DMS153 treated with DMSO at 0.1 percent for 48 hours (cell line): ENCODE data around the gene NT5C3A.
"Not testable (repeated sequence)": the region's sequence is repeated elsewhere in the genome, so short reads cannot be mapped to it uniquely, and the experiment has no call there.

Source experiments
- DNase-seq: peaks from one replicate; lab custom pipeline; 2025; ENCODE audit not compliant: unreplicated experiment; lab: John Stamatoyannopoulos, UW

The NT5C3A gene

DNA sequence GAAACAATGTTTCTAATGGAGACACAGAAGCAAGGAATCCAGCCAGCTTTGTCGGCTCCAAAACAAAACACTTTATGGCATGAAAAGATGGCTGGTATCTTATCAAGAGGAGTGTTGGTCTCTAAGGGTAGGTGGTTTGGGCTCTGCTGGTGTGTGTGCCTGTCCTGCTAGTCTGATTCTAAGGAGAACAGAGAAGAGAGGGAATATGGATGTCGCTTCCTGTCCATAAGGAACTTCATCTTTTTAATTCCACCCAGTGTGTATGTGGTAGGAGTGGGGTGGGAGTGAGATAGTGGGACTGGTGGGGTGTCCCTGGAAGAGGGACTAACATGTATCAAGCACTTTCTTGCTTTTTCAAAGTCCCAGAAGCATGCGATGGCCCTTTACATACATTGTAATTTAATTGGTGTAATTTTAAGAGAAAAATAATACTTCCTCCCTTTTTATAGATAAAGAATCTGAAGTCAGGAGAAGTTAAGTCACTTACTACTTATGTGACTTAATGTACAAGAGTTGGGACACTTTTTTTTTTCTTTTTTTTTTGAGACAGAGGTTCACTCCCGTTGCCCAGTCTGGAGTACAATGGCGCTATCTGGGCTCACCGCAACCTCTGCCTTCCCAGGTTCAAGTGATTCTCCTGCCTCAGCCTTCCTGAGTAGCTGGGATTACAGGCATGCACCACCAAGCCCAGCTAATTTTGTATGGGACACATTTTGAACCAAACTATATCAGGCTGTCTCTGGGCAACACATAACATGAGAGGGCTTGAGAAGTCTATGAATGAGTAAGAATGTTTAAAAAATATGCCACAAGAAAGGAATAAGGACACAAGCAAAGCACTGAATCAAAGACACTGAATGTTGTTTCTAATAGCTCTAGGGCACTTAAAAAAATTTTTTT lies 18.8 kb downstream of the NT5C3A start:
- DNase-seq = no peak

DNA sequence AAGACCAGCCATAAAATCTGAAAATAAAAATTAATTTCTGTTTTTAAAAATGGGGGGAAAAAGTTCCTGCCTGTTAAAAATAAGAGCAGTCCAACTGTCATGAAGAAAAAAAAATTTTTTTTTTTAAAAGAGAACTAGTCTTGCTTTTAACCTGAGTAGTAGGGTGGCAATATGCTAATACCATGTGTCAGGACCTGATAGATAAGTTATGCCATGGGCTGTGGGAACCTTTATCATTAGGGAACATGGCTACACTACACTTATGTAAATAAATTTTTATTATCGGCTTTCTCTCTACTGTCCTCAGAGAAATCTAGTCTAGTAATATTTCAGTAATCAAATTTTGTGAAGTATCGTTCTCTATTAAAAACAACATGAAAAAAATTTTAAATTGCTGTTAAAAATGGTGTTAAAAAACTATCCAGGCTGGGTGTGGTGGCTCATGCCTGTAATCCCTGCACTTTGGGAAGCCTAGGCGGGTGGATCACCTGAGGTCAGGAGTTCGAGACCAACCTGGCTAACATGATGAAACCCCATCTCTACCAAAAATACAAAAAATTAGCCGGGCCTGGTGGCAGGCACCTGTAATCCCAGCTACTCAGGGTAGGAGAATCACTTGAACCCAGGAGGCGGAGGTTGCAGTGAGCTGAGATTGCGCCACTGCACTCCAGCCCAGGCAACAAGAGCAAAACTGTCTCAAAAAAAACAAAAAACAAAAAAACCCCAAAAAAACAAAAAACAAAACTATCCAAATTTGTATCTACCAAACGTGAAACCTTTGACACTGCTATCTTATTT lies 20.7 kb downstream of the NT5C3A start:
- no peak for DNase-seq

DNA sequence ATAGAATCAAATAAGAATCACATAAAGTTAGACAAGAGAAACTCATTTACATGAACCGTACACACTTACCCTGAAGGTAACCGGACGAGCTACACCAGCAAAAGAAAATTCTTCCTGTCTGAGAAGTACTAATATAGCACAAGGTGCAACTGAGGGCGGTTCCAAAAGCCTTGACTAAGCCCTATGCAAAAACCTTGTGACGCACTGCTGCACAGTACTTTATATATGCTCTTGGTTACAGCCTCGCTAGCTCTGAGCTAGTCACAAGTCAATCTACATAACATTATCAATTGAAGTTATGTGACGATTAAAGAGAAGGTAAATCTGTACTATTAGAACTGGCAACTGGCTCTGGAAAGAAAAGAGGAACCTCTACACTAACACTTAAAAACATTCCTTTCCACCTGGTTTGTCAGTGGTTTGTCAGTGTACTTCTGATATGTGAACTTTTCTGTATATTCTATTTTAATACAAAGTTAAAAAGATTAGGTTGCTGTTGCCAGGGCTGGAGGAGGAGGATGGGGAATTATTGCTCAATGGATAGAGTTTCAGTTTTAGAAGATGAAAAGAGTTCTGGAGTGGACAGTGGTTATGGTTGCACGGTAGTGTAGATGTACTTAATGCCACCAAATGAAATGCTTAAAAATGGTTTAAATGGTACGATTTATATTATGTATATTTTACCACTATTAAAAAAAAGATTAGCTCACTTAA lies 21.6 kb downstream of the NT5C3A start:
- no peak for DNase-seq

DNA sequence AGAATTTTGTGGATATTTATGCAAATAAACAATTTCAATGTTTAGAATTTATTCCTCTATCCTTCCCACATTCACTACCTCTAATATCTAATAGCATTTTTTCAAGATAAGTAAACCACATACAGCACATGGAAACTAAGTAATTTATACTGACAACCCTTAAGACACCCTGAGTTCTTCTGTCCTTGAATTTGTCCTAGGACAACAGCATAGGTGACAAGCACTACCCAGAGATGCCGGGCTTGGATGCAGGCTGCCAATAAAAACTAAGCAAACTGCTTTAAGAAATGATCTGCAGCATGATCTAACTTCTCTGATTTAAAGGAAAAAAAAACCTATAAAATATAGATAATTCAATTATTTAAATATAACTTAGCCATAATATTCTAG lies 22.7 kb downstream of the NT5C3A start:
- DNase-seq = no peak

DNA sequence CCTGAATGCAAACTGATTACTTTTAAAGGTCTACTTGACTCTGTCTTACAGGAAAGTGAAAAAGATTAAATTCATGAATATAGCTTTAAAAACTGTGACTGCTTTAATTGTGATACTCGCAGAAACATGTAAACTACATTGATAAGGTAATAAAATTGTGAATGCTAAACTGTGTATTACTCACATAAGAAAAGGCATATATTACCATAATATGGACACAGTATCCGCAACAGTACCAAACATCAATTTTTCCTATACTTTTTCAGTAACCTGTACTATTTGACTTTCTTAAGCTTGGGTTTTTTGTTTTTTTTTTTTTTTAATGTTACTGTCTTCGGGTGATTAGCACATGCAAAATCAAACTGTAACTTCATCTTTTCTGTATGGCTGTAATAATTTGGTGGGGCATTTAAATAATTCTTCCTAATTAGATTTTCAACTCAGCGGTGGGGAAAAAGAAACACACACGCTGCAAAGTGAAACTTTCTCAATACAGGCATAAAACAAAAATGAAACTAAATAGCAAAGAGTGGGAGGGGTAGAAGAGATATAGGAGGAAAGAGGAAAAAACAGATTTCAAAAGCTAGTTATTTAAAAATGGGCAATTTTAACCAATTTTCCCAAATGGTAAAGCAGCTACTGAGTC lies 23.2 kb downstream of the NT5C3A start:
- no peak for DNase-seq

DNA sequence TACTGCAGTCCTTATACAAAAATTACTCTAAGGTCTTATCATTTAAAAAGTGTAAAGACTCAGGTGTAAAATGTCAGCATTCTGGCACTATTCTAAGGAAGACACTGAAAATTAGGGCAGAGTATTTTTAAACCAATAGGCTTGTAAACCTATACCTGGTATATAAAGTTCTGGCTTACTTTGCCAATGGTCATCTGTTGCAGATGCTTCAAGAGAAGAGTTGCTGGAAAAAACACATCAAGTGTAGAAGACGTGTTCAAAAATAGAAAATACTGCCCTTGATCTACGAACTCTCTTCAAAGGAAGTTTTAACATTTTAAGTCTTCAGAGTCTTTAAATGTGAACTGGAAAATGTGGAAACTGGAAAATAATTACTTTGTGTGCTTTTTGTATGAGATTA lies 23.9 kb downstream of the NT5C3A start:
- no peak for DNase-seq

DNA sequence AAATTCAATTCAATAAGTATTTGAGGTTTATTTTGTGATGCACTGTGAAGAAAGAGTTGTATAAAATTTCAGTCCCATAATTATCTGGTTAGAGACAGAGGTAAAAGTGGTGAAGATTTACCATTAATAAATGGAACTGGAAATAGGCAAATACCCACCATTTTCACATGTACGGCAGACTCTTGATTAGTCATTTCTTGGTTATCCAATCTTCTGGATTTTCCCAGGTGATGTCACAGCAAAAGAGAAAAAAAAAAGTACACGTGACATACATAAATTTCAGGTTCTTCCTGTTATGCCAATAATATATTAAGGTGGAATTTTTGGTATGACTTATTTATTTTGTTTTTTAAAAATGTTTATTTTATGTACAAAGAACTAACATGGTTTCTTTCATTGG lies 26.8 kb downstream of the NT5C3A start:
- DNase-seq = no peak

DNA sequence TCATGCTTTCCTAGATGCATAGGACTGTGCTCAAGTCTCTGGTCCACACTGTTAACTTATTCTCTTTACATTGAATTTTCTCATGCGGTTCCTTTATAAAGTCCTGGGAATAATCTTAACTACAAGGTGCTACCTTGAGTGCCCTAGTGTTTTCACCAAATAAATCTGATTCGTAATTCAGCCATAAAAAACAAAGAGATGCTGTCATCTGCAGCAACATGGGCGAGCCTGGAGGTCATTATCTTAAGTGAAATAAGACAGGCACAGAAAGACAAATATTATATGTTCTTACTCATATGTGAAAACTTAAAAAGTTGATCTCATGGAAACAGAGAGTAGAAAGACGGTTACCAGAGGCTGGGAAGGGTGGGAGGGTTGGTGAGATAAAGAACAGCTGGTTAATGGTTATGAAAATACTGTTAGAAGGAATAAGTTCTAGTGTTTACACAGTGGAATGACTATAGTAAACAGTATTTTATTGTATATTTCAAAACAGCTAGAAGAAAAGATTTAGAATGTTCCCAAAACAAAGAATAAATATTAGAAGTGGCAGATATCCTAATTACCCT lies 38.3 kb downstream of the NT5C3A start:
- DNase-seq = no peak

DNA sequence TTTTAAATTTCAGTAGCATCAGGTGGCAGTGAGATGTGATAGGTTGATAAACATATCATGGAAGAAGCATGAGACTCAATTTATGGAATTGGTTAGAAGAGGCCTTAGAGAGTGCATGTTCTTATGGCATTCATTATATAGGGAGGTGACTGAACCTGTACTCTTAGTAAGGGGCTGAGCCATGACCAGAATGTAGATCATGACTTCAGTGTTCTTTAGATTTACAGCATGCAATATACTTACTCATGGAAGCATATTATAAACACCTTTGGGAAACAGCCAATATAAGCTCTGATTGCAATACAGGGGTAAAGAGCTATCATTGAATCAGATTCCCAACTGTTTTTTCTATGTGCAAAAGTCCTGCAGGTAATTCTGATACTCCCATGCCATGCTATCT lies 50.2 kb downstream of the NT5C3A start:
- no peak for DNase-seq

DNA sequence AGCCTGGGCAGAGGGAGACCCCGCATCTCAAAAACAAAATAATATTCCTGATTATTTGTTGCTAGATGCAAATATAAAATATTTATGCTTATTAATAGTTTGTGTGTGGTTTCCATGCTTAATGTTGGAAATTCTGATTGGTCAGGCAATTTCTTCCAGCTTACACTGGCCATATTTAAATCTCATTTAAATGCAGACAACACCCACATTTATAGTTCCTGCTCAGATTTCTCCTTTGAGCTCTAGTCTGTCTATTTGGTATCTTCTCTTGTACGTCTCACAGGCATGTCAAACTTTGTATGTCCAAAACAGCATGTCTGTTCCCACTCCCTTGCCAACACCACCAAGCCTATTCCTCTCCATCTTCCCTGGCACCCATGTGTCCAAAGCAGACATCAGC lies 52.8 kb downstream of the NT5C3A start:
- no peak for DNase-seq

DNA sequence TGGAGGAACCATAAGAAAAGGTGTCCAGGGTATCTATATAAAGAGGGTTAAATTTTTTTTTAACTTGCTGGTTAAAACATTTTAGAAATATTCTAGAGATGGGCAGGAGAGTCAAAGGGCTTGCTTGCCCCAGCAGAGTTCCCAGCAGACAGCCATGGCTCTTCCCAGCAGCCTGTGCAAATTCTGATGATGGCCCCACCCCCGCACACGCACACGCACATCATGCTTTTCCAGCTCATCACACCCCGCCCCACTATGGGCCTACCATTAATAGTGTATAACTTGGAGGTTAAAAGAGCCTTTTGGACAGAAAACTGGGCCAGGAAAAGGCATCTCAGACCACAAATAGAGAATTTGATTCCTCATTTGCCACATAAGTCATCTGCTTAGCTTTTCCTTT lies 56.9 kb downstream of the NT5C3A start:
- not testable (repeated sequence) for DNase-seq

DNA sequence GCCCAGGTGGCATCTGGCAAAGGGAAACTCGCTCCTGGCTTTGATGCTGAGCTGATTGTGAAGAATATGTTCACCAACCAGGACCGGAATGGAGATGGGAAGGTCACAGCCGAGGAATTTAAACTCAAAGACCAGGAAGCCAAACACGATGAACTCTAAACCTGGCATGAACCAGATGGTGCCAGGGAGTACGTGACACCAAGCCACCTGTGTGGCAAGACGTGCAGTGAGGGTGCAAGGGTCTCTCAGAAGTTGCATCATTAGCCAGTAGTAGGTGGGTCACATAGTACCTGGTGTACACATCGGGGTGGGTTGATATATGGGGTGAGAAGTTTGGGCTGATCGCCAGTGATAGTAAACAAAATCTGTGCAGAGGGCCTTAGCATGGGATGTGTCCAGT lies 57.4 kb downstream of the NT5C3A start:
- DNase-seq = not testable (repeated sequence)

DNA sequence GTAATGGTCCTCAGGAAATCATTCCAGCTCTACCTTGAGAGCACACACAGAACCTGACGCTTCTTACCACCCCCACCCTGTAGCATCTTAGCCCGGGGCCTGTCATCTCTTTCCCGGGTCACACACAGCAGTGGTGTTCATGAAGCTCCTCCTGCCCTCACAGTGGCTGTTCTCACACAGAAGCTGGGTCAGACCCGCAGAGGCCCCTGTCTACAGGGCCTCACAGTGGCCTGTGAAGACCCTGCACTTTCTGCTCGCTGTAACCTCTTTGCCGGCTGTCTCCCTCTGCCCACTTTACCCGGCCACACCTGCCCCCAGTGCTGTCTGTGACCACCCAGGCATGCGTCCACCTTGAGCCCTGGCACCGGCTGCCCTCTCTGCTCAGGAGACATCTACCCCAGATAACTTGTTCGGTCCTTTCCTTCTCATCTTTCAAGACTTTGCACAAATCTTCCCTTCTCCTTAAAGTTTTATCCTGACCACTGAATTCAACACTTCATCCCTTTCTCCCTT lies 58.4 kb downstream of the NT5C3A start:
- not testable (repeated sequence) for DNase-seq

DNA sequence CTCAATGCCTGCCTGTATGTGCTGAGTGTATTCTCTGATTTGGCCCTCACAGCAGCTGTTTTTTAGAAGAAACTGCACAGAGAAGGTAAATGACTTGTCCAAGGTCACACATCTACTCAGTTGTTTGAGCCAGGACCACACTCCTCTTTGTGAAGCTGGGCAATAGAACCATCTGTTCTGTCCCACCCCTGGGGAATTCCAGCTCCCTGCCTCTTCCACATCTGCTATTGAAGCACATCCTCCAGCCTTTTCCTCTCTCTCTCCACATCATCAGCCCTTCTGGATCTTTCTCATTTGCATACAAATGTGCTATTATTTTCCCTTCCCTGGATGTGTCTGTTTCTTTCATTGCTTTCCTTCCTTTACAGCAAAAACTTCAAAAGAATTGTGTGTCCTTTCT lies 59.5 kb downstream of the NT5C3A start:
- not testable (repeated sequence) for DNase-seq

DNA sequence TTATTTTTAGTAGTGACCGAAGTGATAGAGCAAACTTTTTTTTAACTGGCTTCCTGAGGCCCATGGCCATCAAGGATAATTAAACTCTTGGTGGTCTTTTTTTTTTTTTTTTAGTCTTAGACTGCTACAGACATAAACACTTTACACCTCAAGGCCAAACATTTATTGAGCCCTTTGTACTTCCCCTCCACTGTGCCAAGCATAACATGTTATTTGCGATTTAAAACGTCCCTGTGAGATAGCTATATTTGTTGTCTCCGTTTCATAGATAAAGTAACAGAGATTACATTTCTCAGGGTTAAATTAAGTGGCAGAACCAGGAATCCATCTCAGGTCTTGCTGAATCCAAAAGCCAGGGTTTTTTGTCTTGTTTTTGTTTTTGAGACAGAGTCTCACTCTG lies 63.2 kb downstream of the NT5C3A start:
- DNase-seq = not testable (repeated sequence)

DNA sequence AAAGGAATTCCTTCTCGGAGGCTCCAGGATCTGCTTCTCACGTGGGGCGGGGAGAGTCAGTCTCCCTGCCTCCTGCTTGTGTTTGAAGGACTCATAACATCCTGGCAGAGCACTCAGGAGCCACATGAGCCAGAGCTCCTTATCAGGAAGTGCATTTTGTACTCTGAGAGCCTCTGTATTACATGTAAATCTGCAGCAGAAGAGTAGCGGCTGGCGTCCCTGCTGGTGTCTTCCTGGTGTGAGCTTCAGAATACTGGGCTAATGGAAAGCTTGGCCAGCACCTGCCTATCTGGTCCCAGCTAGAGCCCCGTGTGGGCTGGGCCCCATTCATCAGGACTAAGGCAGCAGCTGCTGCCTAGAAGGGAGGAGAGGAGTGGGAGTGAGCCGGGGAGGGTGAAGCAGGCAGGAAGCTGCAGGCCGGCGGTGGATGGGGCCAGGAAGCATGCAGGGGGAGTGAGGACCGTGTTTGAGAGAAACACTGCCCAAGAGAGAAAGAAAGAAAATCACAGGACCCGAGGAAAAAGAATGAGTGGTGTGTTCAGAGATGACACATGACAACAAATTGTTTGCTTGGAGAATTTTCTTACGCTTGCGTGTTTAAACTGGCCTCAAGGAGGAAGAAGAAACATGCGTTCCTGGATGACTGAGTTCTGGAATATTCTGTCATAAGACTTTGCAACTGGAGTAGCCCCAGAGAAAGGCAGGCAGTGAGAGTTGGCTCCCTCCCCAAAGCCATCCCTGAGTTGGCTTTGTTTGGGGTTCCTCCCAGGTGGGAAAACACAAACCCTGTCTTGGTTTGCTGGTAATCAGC lies 64.0 kb downstream of the NT5C3A start:
- peak; percentile 66 for DNase-seq

DNA sequence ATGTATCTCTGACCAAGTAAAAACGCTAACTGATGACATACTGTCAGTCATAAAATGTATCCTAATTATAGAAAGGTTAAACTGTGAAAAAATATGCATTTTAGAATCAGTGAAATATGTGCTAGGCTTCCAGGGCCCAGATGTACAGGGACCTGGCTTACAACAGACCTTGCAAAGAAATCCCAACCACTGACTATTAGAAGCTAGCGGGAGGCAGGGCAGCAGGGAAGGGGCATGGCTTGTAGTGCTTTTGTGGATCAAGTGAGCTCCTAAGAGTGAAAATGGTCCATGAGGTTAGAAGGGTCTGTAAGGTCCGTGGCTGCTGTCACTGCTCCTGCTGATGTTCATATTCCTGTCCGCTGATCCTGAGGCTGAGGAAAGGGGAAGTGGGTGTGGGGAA lies 64.6 kb downstream of the NT5C3A start:
- DNase-seq = peak; percentile 22

DNA sequence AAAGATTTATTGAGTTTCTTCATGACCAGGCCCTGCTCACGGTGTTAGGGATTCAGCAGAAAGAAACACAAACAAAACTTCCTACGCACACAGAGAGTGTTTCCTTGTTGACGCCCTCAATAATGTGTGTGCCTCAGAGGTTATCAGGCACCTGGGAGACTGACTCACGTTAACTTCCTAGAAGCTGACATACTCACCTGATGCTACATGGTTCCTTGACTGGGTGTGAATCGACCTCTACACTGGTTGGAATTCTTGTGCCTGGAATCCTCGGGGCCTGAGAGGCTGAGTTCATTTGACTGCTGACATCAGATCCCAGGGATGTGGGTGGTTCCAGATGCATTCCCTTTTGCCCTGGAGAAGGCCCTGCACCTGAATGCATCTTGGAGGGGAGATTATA lies 69.8 kb downstream of the NT5C3A start:
- not testable (repeated sequence) for DNase-seq

DNA sequence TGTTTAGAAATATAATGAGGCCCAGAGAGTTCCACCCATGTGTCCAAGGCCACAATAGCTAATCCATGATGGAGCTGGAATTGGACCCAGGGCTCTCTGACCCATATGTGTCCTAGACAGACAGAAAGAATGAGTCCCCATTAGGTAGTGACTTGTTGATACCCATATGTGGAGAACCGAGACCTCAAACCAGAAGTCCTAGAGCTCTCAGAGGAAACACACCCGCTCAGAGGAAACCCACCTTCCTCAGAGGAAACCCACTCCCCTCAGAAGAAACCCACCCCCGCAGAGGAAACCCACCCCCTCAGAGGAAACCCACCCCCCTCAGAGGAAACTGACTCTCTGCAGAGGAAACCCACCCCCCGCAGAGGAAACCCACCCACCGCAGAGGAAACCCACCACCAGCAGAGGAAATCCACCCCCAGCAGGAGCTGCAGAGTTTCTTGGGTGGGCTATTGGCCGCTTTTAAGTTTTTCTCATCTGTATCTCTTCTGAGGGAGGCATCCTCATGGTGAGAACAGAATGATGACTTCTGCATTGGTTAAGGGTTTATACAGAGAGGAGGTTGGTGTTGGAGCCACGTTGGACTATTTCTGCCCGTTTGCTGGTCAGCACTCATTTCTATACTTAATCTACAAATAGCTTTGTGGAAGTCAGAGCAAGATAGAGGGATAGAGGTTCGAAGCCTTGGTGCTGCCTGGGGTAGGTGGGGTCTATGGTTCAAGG lies 70.4 kb downstream of the NT5C3A start:
- DNase-seq = not testable (repeated sequence)
